Measurements from ENCODE around the gene EIF5A. TPM values are rescaled to one million over a fixed set of nuclear protein-coding genes. Genes with fewer than 3 reads are reported as not detected.
A peak's percentile ranks its signal among the peaks of the same experiment; 100 is the strongest.

Gene EIF5A
- polyA plus RNA-seq, 2 of the 4 experiments (the other 2 are of a cell fraction), result 969 to 1,918 TPM

DNA sequence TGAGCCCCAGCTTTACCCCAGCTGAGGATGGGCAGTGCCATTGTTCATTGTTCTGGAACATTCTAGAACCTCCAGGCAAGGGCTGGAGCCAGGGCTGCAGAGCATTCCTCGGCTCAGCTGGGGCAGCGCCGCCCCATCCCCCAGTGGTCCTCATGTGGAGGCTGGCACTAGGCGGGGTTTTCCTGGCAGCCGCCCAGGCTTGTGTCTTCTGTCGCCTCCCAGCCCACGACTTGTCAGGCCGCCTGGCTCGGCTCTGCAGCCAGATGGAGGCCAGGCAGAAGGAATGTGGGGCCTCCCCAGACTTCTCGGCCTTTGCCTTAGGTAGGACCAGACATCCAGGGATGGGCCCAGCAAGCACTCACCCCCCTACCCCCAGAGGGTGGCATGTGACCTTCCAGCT lies 47.6 kb downstream of the EIF5A start, which contains the start of gene TMEM95:
TSS of gene TMEM95 (plus strand) at position 104 of the 400 bp plus-strand sequence. CDS start at position 153, 49 bp downstream.
- ATAC-seq (no peak), DNase-seq (ENCODE audit: low read depth in 1 of 2, low spot score in 1 of 2) (no peak), FAIRE-seq (no peak)
- ChIA-PET POLR2A (interaction anchor here (1.2 to 3.9 kb wide), 4 partner anchors 48 to 129 kb away, joined by 3 to 25 read pairs (median 7); partner anchors contain the start of genes POLR2A, TMEM102 and TMEM256), CTCF (interaction anchor here (0.6 to 6.6 kb wide), 46 partner anchors 10 to 309 kb away, joined by 3 to 232 read pairs (median 6); partner anchors contain the start of genes ACAP1, FGF11, GPS2 and MPDU1)
- TF ChIP-seq JUN (IDR thresholded peaks at IDR 0.05) (0 out of 5 replicates have a peak, but pooled peaks of 1 of the 2 experiments have one; percentile 16), KDM5A (IDR thresholded peaks at IDR 0.05) (no peak)
- 0 out of 6 replicates have a peak within 1 kb of the TSS, but pooled peaks of 1 of the 2 experiments have one; percentile 11 for H3K27ac ChIP-seq
- H3K9me3 ChIP-seq, result no peaks in the 10 kb centered on the region
- H3K4me3 ChIP-seq, result no peak within 1 kb of the TSS
- 77% methylated on average over 8 of the region's 10 CpGs for WGBS (ENCODE audit: missing lambda C conversion rate)
- H3K4me2 ChIP-seq, result peak within 1 kb of the TSS; percentile 48; the same call in 1 of the 3 replicates
- H3K4me1 ChIP-seq, result peaks cover 45% of the 10 kb centered on the region

GRCh38 chr17:7355573-7355972 lies 48.1 kb downstream of the EIF5A start:
- peak overlapping the region; percentile 48; the same call in 1 of the 3 replicates for H3K4me2 ChIP-seq
- no peak overlapping the region for H3K4me3 ChIP-seq
- ChIA-PET CTCF (interaction anchor here (0.6 to 6.6 kb wide), 69 partner anchors 11 to 333 kb away, joined by 3 to 232 read pairs (median 6); partner anchors contain the start of genes ACAP1, FGF11, GPS2 and MPDU1), POLR2A (interaction anchor here (0.6 to 3.9 kb wide), 7 partner anchors 44 to 205 kb away, joined by 3 to 25 read pairs (median 4); partner anchors contain the start of genes TMEM102, TMEM256 and ZBTB4)
- H3K27ac ChIP-seq, result 0 out of 6 replicates have a peak overlapping the region, but pooled peaks of 1 of the 2 experiments have one; percentile 2
- 83% methylated on average over 7 of the region's 8 CpGs for WGBS (ENCODE audit: missing lambda C conversion rate)
- DNase-seq (ENCODE audit: low read depth in 1 of 2, low spot score in 1 of 2) (no peak), ATAC-seq (no peak), FAIRE-seq (no peak)
- no peaks in the 10 kb centered on the region for H3K9me3 ChIP-seq
- TF ChIP-seq HMGXB4 (CRISPR knock-in tag; IDR thresholded peaks at IDR 0.05; ENCODE audit: borderline replicate concordance), result no peak
- H3K4me1 ChIP-seq, result peaks cover 40% of the 10 kb centered on the region

GRCh38 chr17:7356072-7356549 lies 48.7 kb downstream of the EIF5A start:
- ChIA-PET POLR2A (interaction anchor here (0.6 to 3.9 kb wide), 8 partner anchors 38 to 205 kb away, joined by 3 to 25 read pairs (median 4); partner anchors contain the start of genes PLSCR3, TMEM102, TMEM256 and ZBTB4), CTCF (interaction anchor here (0.6 to 6.6 kb wide), 70 partner anchors 11 to 332 kb away, joined by 3 to 232 read pairs (median 6); partner anchors contain the start of genes ACAP1, FGF11, GPS2 and MPDU1)
- Histone ChIP-seq H3K4me1 (peaks cover 37% of the 10 kb centered on the region), H3K4me2 (peak overlapping the region; percentile 48), H3K27ac (peak overlapping the region in 1 of 2 experiments; percentile 25; a peak in 2 of 6 replicates), H3K9me3 (no peaks in the 10 kb centered on the region), H3K4me3 (no peak overlapping the region)
- no peak for FAIRE-seq
- peak; percentile 52 to 73 for ATAC-seq
- WGBS (ENCODE audit: missing lambda C conversion rate), result 13% methylated on average over 12 of the region's 12 CpGs
- peak; percentile 89 to 92 for DNase-seq (ENCODE audit: low read depth in 1 of 2, low spot score in 1 of 2)
- peak; percentile 95 to 96 for TF ChIP-seq RAD21 (conservative IDR thresholded peaks at IDR 0.05 in 1 of 2, IDR thresholded peaks at IDR 0.05 in 1 of 2)
- TF ChIP-seq CHD4 (IDR thresholded peaks at IDR 0.05; ENCODE audit: borderline replicate concordance), result no peak
- no peak for TF ChIP-seq JUNB (IDR thresholded peaks at IDR 0.05)
- TF ChIP-seq KDM5A (IDR thresholded peaks at IDR 0.05), result no peak
- TF ChIP-seq ESRRA (IDR thresholded peaks at IDR 0.05; ENCODE audit: borderline replicate concordance, low read length), result no peak
- no peak for TF ChIP-seq ZFP36 (IDR thresholded peaks at IDR 0.05; ENCODE audit: borderline replicate concordance, partially characterized antibody)
- no peak for TF ChIP-seq FOSL2 (IDR thresholded peaks at IDR 0.05)
- no peak for TF ChIP-seq FOSL2 (CRISPR knock-in tag; IDR thresholded peaks at IDR 0.05)
- TF ChIP-seq POLR2AphosphoS2 (conservative IDR thresholded peaks at IDR 0.05; ENCODE audit: low read length), result no peak
- TF ChIP-seq GATA3 (IDR thresholded peaks at IDR 0.05; ENCODE audit: borderline replicate concordance), result no peak
- TF ChIP-seq SMC3 (IDR thresholded peaks at IDR 0.05), result peak; percentile 89
- no peak for TF ChIP-seq MAFK (IDR thresholded peaks at IDR 0.05; ENCODE audit: partially characterized antibody)
- TF ChIP-seq, protein P1, sequence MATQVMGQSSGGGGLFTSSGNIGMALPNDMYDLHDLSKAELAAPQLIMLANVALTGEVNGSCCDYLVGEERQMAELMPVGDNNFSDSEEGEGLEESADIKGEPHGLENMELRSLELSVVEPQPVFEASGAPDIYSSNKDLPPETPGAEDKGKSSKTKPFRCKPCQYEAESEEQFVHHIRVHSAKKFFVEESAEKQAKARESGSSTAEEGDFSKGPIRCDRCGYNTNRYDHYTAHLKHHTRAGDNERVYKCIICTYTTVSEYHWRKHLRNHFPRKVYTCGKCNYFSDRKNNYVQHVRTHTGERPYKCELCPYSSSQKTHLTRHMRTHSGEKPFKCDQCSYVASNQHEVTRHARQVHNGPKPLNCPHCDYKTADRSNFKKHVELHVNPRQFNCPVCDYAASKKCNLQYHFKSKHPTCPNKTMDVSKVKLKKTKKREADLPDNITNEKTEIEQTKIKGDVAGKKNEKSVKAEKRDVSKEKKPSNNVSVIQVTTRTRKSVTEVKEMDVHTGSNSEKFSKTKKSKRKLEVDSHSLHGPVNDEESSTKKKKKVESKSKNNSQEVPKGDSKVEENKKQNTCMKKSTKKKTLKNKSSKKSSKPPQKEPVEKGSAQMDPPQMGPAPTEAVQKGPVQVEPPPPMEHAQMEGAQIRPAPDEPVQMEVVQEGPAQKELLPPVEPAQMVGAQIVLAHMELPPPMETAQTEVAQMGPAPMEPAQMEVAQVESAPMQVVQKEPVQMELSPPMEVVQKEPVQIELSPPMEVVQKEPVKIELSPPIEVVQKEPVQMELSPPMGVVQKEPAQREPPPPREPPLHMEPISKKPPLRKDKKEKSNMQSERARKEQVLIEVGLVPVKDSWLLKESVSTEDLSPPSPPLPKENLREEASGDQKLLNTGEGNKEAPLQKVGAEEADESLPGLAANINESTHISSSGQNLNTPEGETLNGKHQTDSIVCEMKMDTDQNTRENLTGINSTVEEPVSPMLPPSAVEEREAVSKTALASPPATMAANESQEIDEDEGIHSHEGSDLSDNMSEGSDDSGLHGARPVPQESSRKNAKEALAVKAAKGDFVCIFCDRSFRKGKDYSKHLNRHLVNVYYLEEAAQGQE (IDR thresholded peaks at IDR 0.05), result no peak
- no peak for TF ChIP-seq CHD2 (IDR thresholded peaks at IDR 0.05; ENCODE audit: low read length, partially characterized antibody)
- TF ChIP-seq RNF2 (IDR thresholded peaks at IDR 0.05; ENCODE audit: borderline replicate concordance, low read depth), result no peak
- no peak for TF ChIP-seq EHMT2 (IDR thresholded peaks at IDR 0.05; ENCODE audit: low read depth)
- no peak for TF ChIP-seq MYC (IDR thresholded peaks at IDR 0.05; ENCODE audit: borderline replicate concordance, low read length)
- no peak for TF ChIP-seq HES2 (IDR thresholded peaks at IDR 0.05)
- TF ChIP-seq SREBF2 (IDR thresholded peaks at IDR 0.05), result no peak
- no peak for TF ChIP-seq TP53 (CRISPR knock-in tag; IDR thresholded peaks at IDR 0.05)
- TF ChIP-seq NFE2L2 (conservative IDR thresholded peaks at IDR 0.05; ENCODE audit: low read length), result no peak
- no peak for TF ChIP-seq NPAS2 (CRISPR knock-in tag; IDR thresholded peaks at IDR 0.05; ENCODE audit: borderline replicate concordance)
- no peak for TF ChIP-seq ZSCAN20 (CRISPR knock-in tag; IDR thresholded peaks at IDR 0.05)
- no peak for TF ChIP-seq CBX2 (IDR thresholded peaks at IDR 0.05; ENCODE audit: borderline replicate concordance, low read depth)

All from A549 (cell line).